ENCODE data around the gene SH2D3A. TPM values are rescaled to one million over a fixed set of nuclear protein-coding genes. Genes with fewer than 3 reads are reported as not detected.

Gene SH2D3A
- total RNA-seq, 1 experiment from 2014 or later = 30.3 TPM

DNA sequence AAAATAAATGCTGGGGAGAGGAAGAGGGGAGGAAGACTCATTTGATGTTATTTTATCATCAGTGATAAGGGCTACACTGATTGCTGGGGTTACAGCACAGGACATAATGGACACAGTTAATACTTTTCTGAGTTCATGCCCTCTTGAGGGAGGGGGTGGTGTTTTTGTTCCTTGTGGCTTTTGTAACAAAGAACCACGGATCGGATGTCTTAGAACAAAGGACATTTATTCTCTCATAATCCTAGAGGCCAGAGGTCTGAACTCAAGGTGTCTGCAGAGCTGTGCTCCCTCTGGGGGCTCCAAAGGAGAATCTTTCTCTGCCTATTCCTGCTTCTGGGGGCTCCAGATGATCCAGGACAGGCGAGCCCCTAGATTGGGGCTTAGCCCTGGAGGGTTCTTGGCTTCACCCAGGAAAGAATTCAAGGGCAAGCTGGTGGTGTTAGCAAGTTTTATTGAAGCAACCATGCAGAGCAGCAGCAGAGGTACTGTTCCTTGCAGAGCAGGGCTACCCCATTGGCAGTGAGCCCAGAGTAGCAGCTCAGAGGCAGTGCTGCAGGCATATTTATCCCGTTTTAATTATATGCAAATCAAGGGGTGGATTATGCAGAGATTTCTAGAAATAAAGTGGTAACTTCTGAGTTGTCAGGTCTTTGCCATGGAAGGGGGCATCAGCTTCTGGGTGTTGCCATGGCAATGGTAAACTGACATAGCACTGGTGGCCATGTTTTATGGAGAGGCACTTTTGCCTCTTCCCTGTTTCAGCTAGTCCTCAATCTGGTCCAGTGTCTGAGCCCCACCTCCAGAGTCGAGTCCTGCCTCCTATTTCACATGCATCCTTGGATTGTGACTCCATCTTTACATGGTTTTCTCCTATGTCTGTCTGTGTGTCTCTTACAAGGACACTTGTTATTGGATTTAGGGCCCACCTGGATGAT, 23.2 kb upstream of the SH2D3A start:
- Mint-ChIP-seq H3K27me3 (ENCODE audit: low read depth) (peaks cover 18% of the 10 kb centered on the region), H3K36me3 (peaks cover 42% of the 10 kb centered on the region), H3K4me1 (no peaks in the 10 kb centered on the region), H3K4me3 (no peak overlapping the region), H3K9me3 (peaks cover 58% of the 10 kb centered on the region), H3K27ac (no peak overlapping the region)
- CTCF ChIA-PET = no interaction called here
- ATAC-seq = no peak
- no peak for TF ChIP-seq IRF2 (CRISPR knock-in tag; IDR thresholded peaks at IDR 0.05; ENCODE audit: borderline replicate concordance, low read depth)
- TF ChIP-seq, protein P1, sequence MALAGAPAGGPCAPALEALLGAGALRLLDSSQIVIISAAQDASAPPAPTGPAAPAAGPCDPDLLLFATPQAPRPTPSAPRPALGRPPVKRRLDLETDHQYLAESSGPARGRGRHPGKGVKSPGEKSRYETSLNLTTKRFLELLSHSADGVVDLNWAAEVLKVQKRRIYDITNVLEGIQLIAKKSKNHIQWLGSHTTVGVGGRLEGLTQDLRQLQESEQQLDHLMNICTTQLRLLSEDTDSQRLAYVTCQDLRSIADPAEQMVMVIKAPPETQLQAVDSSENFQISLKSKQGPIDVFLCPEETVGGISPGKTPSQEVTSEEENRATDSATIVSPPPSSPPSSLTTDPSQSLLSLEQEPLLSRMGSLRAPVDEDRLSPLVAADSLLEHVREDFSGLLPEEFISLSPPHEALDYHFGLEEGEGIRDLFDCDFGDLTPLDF (CRISPR knock-in tag; IDR thresholded peaks at IDR 0.05) = no peak
- TF ChIP-seq CBFB (CRISPR knock-in tag; IDR thresholded peaks at IDR 0.05; ENCODE audit: low read depth) = no peak
- no peak for TF ChIP-seq PRDM15 (CRISPR knock-in tag; IDR thresholded peaks at IDR 0.05)
- no peak for TF ChIP-seq ATF1 (CRISPR knock-in tag; IDR thresholded peaks at IDR 0.05)
- no peak for TF ChIP-seq NFYB (CRISPR knock-in tag; conservative IDR thresholded peaks at IDR 0.05; ENCODE audit: low read depth)
- TF ChIP-seq FOXK1 (CRISPR knock-in tag; IDR thresholded peaks at IDR 0.05) = no peak
- TF ChIP-seq EMX1 (CRISPR knock-in tag; IDR thresholded peaks at IDR 0.05) = no peak
- no peak for DNase-seq (ENCODE audit: low spot score)
- POLR2A ChIA-PET = no interaction called here

DNA sequence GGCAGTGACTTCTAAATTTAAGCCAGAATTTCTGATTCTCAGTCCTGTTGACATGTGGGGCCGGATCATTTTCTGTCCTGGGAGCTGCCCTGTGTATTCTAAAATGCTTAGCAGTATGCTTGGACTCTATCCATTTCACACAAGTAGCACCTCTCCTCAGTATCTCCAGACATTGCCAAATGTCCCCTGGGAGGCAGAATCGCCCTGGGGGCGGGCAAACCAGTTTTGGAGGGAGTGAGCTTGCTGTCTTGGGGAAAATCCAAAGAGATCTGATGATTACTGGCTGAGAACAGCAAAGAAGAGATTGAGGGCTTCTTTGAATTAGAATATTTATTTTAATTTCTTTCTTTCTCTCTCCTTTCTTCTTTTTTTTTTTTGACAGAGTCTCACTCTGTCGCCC, 21.7 kb upstream of the SH2D3A start:
- H3K36me3 Mint-ChIP-seq = peaks cover 38% of the 10 kb centered on the region
- no peak for ATAC-seq
- no peak for DNase-seq (ENCODE audit: low spot score)
- H3K27me3 Mint-ChIP-seq (ENCODE audit: low read depth) = peaks cover 16% of the 10 kb centered on the region
- H3K4me1 Mint-ChIP-seq = no peaks in the 10 kb centered on the region
- H3K4me3 Mint-ChIP-seq = no peak overlapping the region
- ChIA-PET POLR2A (no interaction called here), CTCF (no interaction called here)
- H3K9me3 Mint-ChIP-seq = peaks cover 50% of the 10 kb centered on the region
- no peak overlapping the region for H3K27ac Mint-ChIP-seq
- TF ChIP-seq ZNF281 (CRISPR knock-in tag; IDR thresholded peaks at IDR 0.05) = no peak
- no peak for TF ChIP-seq ARID4B (CRISPR knock-in tag; IDR thresholded peaks at IDR 0.05; ENCODE audit: borderline replicate concordance)
- no peak for TF ChIP-seq USF1 (CRISPR knock-in tag; IDR thresholded peaks at IDR 0.05)
- TF ChIP-seq NR2C2 (CRISPR knock-in tag; IDR thresholded peaks at IDR 0.05) = no peak
- TF ChIP-seq ATF2 (CRISPR knock-in tag; IDR thresholded peaks at IDR 0.05; ENCODE audit: borderline replicate concordance, low read depth) = no peak
- no peak for TF ChIP-seq MLX (CRISPR knock-in tag; IDR thresholded peaks at IDR 0.05)
- TF ChIP-seq, protein P1 (CRISPR knock-in tag; IDR thresholded peaks at IDR 0.05) = no peak
- no peak for TF ChIP-seq ZNF138 (CRISPR knock-in tag; conservative IDR thresholded peaks at IDR 0.05)
- TF ChIP-seq RORB (CRISPR knock-in tag; IDR thresholded peaks at IDR 0.05) = no peak
- TF ChIP-seq SMAD4 (CRISPR knock-in tag; IDR thresholded peaks at IDR 0.05) = no peak
